ENCODE measurements around the gene SCAF1. TPM values are rescaled to one million over a fixed set of nuclear protein-coding genes. Genes with fewer than 3 reads are reported as not detected.

SCAF1 gene
- total and polyA plus RNA-seq, 2 of the 13 experiments (the other 11 are each of a cell fraction or from before 2014, with no cell fraction given) = 3.3 to 6.1 TPM

GRCh38 chr19:49640113-49640898 is 1.7 kb upstream of the SCAF1 start, which contains the start of gene RRAS (continued):
- TF ChIP-seq ZNF607 (CRISPR knock-in tag; IDR thresholded peaks at IDR 0.05; ENCODE audit: borderline replicate concordance) (peak; percentile 83; the same call in 1 of the 2 replicates), MIER3 (CRISPR knock-in tag; IDR thresholded peaks at IDR 0.05; ENCODE audit: borderline replicate concordance) (peak; percentile 92; the same call in 1 of the 2 replicates), GATA4 (IDR thresholded peaks at IDR 0.05; ENCODE audit: borderline replicate concordance, low read depth) (0 out of 2 replicates have a peak, but pooled peaks have one; percentile 30), ZNF598 (CRISPR knock-in tag; IDR thresholded peaks at IDR 0.05; ENCODE audit: borderline replicate concordance) (no peak), ZEB1 (IDR thresholded peaks at IDR 0.05; ENCODE audit: insufficient replicate concordance, low read depth) (peak; percentile 63), ZNF331 (CRISPR knock-in tag; IDR thresholded peaks at IDR 0.05) (peak; percentile 60; the same call in 1 of the 2 replicates), EHMT2 (IDR thresholded peaks at IDR 0.05; ENCODE audit: borderline replicate concordance, low read depth, low read length) (no peak), SP140L (CRISPR knock-in tag; IDR thresholded peaks at IDR 0.05; ENCODE audit: borderline replicate concordance) (0 out of 2 replicates have a peak, but pooled peaks have one; percentile 26), NAIF1 (CRISPR knock-in tag; IDR thresholded peaks at IDR 0.05; ENCODE audit: borderline replicate concordance) (peak; percentile 38; the same call in 1 of the 2 replicates), ZSCAN25 (CRISPR knock-in tag; IDR thresholded peaks at IDR 0.05) (peak; percentile 59; the same call in 1 of the 2 replicates), ARNTL (CRISPR knock-in tag; IDR thresholded peaks at IDR 0.05) (no peak), FOXK1 (CRISPR knock-in tag; IDR thresholded peaks at IDR 0.05; ENCODE audit: borderline replicate concordance, low read depth) (peak; percentile 65; the same call in 1 of the 2 replicates), HNRNPH1 (optimal IDR thresholded peaks at IDR 0.05; ENCODE audit: low read depth, low read length) (no peak), ZNF784 (CRISPR knock-in tag; IDR thresholded peaks at IDR 0.05; ENCODE audit: borderline replicate concordance) (no peak), DMAP1 (CRISPR knock-in tag; IDR thresholded peaks at IDR 0.05) (peak; percentile 64; the same call in 1 of the 2 replicates), RERE (CRISPR knock-in tag; IDR thresholded peaks at IDR 0.05; ENCODE audit: low read depth) (no peak), ZNF143 (CRISPR knock-in tag; IDR thresholded peaks at IDR 0.05) (peak; percentile 79), ZFY (CRISPR knock-in tag; IDR thresholded peaks at IDR 0.05) (peak; percentile 21; the same call in 1 of the 2 replicates), HMGXB3 (CRISPR knock-in tag; IDR thresholded peaks at IDR 0.05; ENCODE audit: borderline replicate concordance) (no peak; the same call in 1 of the 2 replicates)

All from HepG2 (cell line).